Measurements from ENCODE around the gene ROR1. TPM values are rescaled to one million over a fixed set of nuclear protein-coding genes. Genes with fewer than 3 reads are reported as not detected.

Gene ROR1
- total RNA-seq, 1 donor from 2014 or later, result 131 TPM

DNA sequence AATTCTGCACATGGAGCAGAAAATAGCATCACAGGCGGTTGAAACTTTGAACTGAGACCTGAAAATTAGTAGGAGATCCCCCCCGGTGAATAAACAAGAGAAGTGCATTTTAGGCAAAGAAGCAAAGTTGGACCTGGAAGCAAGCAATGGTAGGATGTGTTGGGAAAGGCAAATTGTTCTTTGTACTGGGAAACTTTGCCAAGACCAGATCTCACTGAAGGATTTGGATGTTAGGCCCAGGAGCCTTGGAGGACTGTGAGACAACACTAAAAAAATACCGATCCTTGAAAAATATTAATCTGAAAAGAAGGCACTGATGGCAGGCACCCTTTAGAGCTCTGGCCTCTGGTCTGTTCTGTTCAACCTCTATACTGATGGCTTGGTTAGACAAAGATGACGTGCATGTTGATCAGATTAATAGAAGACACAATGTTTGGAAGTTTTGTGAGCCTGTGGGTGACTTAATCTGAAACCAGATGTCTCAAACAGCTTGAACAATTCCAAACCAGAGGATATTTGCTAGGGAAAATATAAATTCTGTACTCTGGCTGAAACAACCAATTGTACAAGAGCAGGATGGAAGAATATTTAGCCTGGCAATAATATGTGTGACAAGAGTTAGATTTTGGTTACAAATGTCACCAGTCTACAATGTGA is 108.4 kb downstream of the ROR1 start:
- H3K36me3 Mint-ChIP-seq (ENCODE audit: low read depth), result peaks cover 1% of the 10 kb centered on the region
- no peaks in the 10 kb centered on the region for H3K27me3 Mint-ChIP-seq (ENCODE audit: low read depth)
- no peak for DNase-seq (ENCODE audit: low spot score)
- no peak overlapping the region for H3K27ac Mint-ChIP-seq (ENCODE audit: unreplicated experiment)
- peaks cover 95% of the 10 kb centered on the region for H3K4me1 Mint-ChIP-seq (ENCODE audit: low read depth)
- H3K9me3 Mint-ChIP-seq (ENCODE audit: low read depth), result no peaks in the 10 kb centered on the region
- TF ChIP-seq, protein P1, sequence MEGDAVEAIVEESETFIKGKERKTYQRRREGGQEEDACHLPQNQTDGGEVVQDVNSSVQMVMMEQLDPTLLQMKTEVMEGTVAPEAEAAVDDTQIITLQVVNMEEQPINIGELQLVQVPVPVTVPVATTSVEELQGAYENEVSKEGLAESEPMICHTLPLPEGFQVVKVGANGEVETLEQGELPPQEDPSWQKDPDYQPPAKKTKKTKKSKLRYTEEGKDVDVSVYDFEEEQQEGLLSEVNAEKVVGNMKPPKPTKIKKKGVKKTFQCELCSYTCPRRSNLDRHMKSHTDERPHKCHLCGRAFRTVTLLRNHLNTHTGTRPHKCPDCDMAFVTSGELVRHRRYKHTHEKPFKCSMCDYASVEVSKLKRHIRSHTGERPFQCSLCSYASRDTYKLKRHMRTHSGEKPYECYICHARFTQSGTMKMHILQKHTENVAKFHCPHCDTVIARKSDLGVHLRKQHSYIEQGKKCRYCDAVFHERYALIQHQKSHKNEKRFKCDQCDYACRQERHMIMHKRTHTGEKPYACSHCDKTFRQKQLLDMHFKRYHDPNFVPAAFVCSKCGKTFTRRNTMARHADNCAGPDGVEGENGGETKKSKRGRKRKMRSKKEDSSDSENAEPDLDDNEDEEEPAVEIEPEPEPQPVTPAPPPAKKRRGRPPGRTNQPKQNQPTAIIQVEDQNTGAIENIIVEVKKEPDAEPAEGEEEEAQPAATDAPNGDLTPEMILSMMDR (IDR thresholded peaks at IDR 0.05), result no peak
- no peak overlapping the region for H3K4me3 Mint-ChIP-seq (ENCODE audit: unreplicated experiment)

DNA sequence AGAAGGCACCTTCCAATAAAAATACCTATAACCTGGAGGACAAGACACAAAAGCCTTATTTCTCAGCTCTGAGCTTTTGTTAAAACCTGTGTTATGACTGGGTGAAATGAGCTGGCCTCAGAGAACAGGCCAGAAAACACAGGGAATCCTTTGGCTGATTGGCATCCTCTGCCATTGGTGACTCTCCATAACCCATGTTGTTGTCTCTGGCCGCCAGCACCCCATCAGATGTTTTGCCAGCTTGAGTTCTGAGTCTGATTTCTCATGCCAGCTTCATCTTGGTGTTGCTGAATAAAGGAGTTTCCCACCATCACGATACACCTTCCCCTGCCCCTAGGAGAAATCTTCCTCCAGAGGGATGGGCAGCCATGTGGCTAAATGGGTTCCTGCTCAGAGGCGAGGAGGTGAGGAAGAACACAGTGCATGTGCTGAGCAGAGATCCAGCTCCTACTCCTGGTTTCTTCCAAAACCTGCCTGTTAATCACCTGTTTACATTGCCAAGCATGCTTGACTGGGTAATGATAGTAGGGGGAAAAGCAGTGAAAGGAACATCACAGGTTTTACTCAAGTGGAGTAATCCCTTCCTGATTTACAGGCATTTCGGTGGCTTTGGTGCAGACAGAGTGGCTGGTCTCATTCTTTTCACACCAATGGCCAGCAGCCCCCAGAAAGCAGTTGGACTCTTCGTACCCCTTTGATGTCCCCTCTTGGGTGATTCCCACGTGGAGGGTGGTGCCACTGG is 109.8 kb downstream of the ROR1 start:
- Mint-ChIP-seq H3K4me1 (ENCODE audit: low read depth) (peaks cover 88% of the 10 kb centered on the region), H3K4me3 (ENCODE audit: unreplicated experiment) (no peak overlapping the region), H3K27ac (ENCODE audit: unreplicated experiment) (peak overlapping the region; percentile 54), H3K9me3 (ENCODE audit: low read depth) (no peaks in the 10 kb centered on the region), H3K36me3 (ENCODE audit: low read depth) (peaks cover 1% of the 10 kb centered on the region), H3K27me3 (ENCODE audit: low read depth) (no peaks in the 10 kb centered on the region)
- DNase-seq (ENCODE audit: low spot score), result no peak
- TF ChIP-seq, protein P1 (IDR thresholded peaks at IDR 0.05), result no peak

GRCh38 chr1:63884486-63884885 is 110.7 kb downstream of the ROR1 start:
- Mint-ChIP-seq H3K4me1 (ENCODE audit: low read depth) (peaks cover 87% of the 10 kb centered on the region), H3K27ac (ENCODE audit: unreplicated experiment) (peak overlapping the region; percentile 54), H3K36me3 (ENCODE audit: low read depth) (peaks cover 1% of the 10 kb centered on the region), H3K9me3 (ENCODE audit: low read depth) (no peaks in the 10 kb centered on the region), H3K4me3 (ENCODE audit: unreplicated experiment) (no peak overlapping the region), H3K27me3 (ENCODE audit: low read depth) (no peaks in the 10 kb centered on the region)
- no peak for DNase-seq (ENCODE audit: low spot score)
- TF ChIP-seq, protein P1 (IDR thresholded peaks at IDR 0.05), result no peak

DNA sequence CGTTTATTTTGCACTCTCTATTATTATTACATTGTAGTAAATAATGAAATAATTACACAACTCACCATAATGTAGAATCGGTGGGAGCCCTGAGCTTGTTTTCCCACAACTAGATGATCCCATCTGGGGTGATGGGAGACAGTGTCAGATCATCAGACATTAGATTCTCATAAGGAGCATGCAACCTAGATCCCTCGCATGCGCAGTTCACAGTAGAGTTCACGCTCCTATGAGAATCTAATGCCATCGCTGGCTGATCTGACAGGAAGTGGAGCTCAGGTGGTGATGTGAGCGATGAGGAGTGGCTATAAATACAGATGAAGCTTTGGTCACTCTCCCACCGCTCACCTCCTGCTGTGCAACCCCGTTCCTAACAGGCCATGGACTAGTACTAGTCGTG is 112.1 kb downstream of the ROR1 start:
- Mint-ChIP-seq H3K27me3 (ENCODE audit: low read depth) (no peaks in the 10 kb centered on the region), H3K4me3 (ENCODE audit: unreplicated experiment) (no peak overlapping the region), H3K9me3 (ENCODE audit: low read depth) (peaks cover 6% of the 10 kb centered on the region), H3K4me1 (ENCODE audit: low read depth) (peaks cover 86% of the 10 kb centered on the region), H3K27ac (ENCODE audit: unreplicated experiment) (no peak overlapping the region), H3K36me3 (ENCODE audit: low read depth) (peaks cover 6% of the 10 kb centered on the region)
- DNase-seq (ENCODE audit: low spot score), result no peak
- TF ChIP-seq, protein P1 (IDR thresholded peaks at IDR 0.05), result no peak

- no peak for DNase-seq (ENCODE audit: low spot score)
- peaks cover 85% of the 10 kb centered on the region for H3K4me1 Mint-ChIP-seq (ENCODE audit: low read depth)
Measured at GRCh38 chr1:63886340-63886739, 112.5 kb downstream of the ROR1 start.

More at GRCh38 chr1:63886340-63886739, 112.5 kb downstream of the ROR1 start:
- H3K9me3 Mint-ChIP-seq (ENCODE audit: low read depth), result peaks cover 6% of the 10 kb centered on the region
- no peaks in the 10 kb centered on the region for H3K27me3 Mint-ChIP-seq (ENCODE audit: low read depth)
- no peak overlapping the region for H3K4me3 Mint-ChIP-seq (ENCODE audit: unreplicated experiment)
- H3K36me3 Mint-ChIP-seq (ENCODE audit: low read depth), result peaks cover 6% of the 10 kb centered on the region
- TF ChIP-seq, protein P1 (IDR thresholded peaks at IDR 0.05), result no peak
- H3K27ac Mint-ChIP-seq (ENCODE audit: unreplicated experiment), result no peak overlapping the region
